MM.1S (cell line): Measurements from ENCODE around the gene MGAT4C.

ENCODE experiments used
- EZH2 ChIP-seq: fragments of 300-600 bp; sonication (generic); optimal IDR thresholded peaks from 2 replicates; pipeline ENCODE3; 2017; ENCODE audit warnings: low read depth, mild to moderate bottlenecking, antibody characterized with exemption, low read length, mixed read lengths
- EZH2phosphoT487 ChIP-seq: fragments of 300-600 bp; sonication (generic); IDR thresholded peaks from 2 replicates; pipeline ENCODE4 v1.6.1; 2018; ENCODE audit warnings: antibody characterized with exemption, low read length
- TF ChIP-seq, protein P1 (sequence below): fragments of 300-600 bp; sonication (generic); IDR thresholded peaks from 2 replicates; pipeline ENCODE4 v1.5.1; 2016; ENCODE audit warnings: antibody characterized with exemption, low read length, mixed read lengths

DNA sequence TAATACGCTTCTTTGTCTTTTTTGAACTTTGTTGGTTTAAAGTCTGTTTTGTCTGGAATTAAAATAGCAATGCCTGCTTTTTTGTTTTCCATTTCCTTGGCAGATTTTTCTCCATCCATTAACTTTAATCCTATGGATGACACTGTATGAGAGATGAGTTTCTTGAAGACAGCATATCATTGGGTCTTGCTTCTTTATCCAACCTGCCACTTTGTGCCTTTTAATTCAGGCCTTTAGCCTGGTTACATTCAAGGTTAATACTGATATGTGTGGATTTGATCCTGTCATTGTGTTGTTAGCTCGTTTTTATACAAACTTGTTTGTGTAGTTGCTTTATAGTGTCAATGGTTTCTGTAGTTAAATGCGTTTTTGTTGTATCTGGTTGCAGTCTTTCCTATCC, 214.1 kb downstream of the MGAT4C start:
- TF ChIP-seq, protein P1, sequence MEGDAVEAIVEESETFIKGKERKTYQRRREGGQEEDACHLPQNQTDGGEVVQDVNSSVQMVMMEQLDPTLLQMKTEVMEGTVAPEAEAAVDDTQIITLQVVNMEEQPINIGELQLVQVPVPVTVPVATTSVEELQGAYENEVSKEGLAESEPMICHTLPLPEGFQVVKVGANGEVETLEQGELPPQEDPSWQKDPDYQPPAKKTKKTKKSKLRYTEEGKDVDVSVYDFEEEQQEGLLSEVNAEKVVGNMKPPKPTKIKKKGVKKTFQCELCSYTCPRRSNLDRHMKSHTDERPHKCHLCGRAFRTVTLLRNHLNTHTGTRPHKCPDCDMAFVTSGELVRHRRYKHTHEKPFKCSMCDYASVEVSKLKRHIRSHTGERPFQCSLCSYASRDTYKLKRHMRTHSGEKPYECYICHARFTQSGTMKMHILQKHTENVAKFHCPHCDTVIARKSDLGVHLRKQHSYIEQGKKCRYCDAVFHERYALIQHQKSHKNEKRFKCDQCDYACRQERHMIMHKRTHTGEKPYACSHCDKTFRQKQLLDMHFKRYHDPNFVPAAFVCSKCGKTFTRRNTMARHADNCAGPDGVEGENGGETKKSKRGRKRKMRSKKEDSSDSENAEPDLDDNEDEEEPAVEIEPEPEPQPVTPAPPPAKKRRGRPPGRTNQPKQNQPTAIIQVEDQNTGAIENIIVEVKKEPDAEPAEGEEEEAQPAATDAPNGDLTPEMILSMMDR, result no peak
- TF ChIP-seq EZH2phosphoT487 (no peak), EZH2 (no peak)
